DMS153 treated with DMSO at 0.1 percent for 48 hours (cell line): Measurements from ENCODE around the gene DMGDH.

Experiments
- DNase-seq: peaks from one replicate; lab custom pipeline; 2025; ENCODE audit not compliant: unreplicated experiment; lab: John Stamatoyannopoulos, UW

The DMGDH gene

DNA sequence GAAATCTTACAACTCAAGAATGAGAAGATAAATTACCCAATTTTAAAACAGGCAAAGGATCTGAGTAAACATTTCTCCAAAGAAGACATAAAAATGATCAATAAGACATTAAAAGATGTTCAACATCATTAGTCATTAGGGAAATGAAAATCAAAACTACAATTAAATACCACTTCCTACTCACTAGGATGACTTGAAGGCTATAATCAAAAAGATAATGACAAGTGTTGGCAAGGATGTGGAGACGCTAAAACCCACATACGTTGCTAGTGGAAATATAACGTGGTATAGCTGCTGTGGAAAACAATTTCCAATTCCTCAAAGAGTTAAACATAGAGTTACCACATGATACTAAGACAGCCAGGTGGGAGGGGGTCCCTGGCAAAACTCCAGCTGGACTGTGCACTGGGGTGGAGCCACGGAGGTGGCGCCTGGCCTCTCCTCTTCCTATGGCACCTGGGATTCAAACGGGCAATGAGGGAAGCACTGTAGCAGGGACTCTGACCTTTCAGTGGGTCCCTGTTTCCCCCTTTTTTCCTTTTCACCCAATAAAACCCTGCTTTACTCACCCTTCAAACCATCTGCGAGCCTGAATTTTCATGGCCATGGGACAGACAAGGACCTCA lies 90.2 kb downstream of the DMGDH start:
- DNase-seq: no peak

DNA sequence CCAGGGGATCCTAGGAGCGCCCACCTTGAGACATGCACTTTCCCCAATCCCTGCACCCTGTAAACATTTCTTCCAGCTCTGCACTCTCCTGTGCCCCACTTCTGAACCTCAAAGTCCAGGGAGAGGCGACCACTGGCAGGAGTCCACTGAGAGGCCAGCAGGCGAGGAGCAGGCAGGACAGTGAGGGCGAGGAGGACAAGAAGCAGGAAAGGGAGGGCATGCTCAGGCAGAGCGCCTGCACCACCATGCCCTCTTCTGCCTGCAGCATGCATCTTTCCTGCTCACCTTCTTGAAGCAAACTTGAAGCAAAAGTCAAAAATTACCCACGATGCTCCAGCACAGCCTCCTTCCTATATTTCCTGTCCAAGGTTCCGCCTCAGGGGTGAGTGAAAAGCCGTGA lies 94.4 kb downstream of the DMGDH start:
- DNase-seq: no peak

GRCh38 chr5:78974601-78975000 lies 94.9 kb downstream of the DMGDH start:
- no peak for DNase-seq

- no peak for DNase-seq
Observed at GRCh38 chr5:78974011-78974410, 95.5 kb downstream of the DMGDH start.

DNA sequence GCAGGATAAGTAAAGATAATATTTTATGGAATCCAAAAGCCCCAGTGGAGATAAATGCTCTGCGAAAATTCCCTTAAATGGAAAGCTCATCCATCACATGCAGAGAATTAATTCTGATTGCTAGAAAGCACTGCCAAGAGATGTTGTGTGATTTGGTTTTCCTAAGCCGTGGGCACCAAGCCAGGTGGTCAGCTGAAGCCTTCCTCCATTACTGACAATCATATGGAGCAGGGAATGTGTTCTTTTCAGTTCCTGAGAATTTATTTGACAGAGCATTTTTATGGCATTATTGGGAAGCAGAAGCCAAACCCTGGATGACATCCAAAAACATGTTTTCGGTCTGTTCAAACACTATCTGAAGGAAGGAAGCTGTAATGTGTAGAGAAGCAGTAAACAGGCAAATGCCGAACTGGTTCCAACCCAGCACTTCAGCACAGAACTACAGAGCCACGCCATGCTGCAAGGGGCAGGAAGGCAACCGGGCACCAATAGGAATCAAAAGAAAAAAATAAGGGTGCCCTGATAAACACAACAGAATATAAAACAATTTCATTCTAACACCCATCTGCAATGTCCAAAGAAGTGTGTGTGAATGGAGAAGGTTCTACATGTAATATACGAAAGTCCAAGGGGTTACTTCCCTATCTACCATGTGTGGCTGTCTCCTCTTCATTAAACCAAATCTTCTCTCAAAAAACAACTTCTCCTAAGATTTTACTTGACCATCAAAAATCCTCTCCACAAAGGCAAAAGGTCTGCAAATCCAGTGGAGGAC lies 96.6 kb downstream of the DMGDH start:
- peak; percentile 33 for DNase-seq

DNA sequence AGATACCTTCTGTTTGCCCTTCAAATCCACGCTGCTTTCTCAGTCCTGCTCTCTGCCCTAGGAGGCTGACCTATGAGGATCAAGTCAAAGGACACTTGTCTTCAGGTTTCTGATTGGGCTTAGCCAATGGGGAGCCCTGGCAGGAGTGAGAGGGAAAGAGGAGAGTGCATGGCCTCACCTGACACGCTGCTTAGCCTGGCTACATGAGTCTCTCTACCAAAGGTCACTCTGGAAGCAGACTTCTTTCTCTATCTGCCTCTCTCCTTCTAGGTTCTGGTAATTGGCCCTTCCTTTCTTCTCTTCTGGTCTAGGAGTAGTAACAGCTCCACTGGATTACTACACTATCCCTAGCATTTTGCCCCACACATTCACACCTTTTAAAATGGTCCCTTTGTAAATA lies 97.5 kb downstream of the DMGDH start:
- no peak for DNase-seq

- DNase-seq: no peak
Observed at GRCh38 chr5:78968781-78969180, 100.7 kb downstream of the DMGDH start.

GRCh38 chr5:78964889-78965288 lies 104.6 kb downstream of the DMGDH start:
- peak; percentile 24 for DNase-seq

DNA sequence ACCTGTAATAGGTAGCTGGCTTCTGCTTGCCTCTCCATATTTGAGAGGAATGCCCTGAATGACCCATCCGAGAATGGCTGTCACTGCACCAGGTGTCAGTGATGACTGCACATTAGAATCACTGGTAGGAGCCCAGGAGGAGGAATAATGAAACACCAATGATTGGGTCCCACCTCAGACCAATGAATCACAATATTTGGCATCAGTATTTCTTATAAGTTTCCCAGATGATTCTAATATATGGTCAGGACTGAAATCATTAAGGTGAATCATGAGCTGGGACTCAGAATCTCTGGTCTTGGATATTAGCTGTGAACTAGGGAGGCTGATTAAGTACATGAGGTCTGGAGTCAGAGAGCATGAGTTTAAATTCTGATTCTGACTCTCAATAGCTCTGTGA lies 107.7 kb downstream of the DMGDH start:
- no peak for DNase-seq

GRCh38 chr5:78959767-78960166 lies 109.7 kb downstream of the DMGDH start:
- DNase-seq: no peak

- no peak for DNase-seq
Observed at GRCh38 chr5:78958672-78959445, 110.6 kb downstream of the DMGDH start.

GRCh38 chr5:78956901-78957300 lies 112.6 kb downstream of the DMGDH start:
- no peak for DNase-seq

- no peak for DNase-seq
Observed at GRCh38 chr5:78953092-78953800, 116.2 kb downstream of the DMGDH start.
